Right lobe of liver (tissue), 4 donors: Measurements from ENCODE around the gene GDAP2.

Experiments used
- CTCF ChIP-seq, 4 donors: fragments of 200-600 bp in 3 of 4; fragments of 450-650 bp in 1 of 4; IDR thresholded peaks; one replicate each; pipeline versions ENCODE4 v1.5.1 to v1.8.0; 2016 to 2022; ENCODE audit warnings: antibody characterized with exemption in 4 of 4, mild to moderate bottlenecking in 2 of 4
- POLR2A ChIP-seq: fragments of 450-650 bp; IDR thresholded peaks from one replicate; pipeline ENCODE4 v1.6.1; 2017; ENCODE audit warnings: antibody characterized with exemption, mild to moderate bottlenecking
- donor health status: DM: no; HTN: no; CAD: no.
- donor health status: DM: no; HTN: no; CAD: no.
- donor health status: DM: no; HTN: yes; CAD: no.

GRCh38 chr1:117820694-117821381 lies 108.6 kb downstream of the GDAP2 start:
- TF ChIP-seq POLR2A (no peak), CTCF (IDR thresholded peaks at IDR 0.05) (no peak)
